HG02571 (cell line): ENCODE results near the gene CLDN7.

Experiments used
- ATAC-seq: cut with Tn5 transposase; IDR thresholded peaks from one replicate; pipeline ENCODE4 v1.9.1; 2021; ENCODE audit warnings: mild to moderate bottlenecking, moderate library complexity; ENCODE audit not compliant: unreplicated experiment

Gene CLDN7

DNA sequence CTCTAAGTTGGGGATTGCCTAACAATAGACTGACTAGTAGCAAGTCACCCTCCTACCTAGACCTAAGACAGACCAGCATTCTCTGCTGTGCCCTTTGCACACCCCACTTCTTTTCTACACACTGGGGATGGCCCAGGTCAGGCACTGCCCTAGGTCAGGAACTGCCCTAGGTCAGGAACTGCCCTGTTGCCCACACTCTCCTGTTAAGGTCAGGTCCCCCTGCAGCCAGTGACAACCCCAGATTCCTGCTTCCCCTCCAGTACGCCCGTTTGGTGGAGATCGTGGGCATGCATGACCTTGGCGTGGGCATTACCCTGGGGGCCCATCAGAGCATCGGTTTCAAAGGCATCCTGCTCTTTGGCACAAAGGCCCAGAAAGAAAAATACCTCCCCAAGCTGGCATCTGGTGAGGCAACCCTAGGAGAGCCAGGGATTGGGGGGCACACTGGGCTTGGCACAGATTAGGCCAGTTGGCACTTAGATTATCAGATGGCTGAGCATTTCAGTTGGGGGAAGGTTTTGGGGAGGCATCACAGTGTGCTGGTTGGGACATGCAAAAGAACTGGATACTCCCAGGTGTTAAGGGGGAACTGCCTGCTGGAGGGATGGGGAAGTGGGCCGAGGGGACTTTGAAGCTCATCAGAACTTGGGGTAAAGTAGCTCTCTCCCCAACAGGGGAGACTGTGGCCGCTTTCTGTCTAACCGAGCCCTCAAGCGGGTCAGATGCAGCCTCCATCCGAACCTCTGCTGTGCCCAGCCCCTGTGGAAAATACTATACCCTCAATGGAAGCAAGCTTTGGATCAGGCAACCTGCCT is 40.8 kb downstream of the CLDN7 start:
- ATAC-seq, result no peak

DNA sequence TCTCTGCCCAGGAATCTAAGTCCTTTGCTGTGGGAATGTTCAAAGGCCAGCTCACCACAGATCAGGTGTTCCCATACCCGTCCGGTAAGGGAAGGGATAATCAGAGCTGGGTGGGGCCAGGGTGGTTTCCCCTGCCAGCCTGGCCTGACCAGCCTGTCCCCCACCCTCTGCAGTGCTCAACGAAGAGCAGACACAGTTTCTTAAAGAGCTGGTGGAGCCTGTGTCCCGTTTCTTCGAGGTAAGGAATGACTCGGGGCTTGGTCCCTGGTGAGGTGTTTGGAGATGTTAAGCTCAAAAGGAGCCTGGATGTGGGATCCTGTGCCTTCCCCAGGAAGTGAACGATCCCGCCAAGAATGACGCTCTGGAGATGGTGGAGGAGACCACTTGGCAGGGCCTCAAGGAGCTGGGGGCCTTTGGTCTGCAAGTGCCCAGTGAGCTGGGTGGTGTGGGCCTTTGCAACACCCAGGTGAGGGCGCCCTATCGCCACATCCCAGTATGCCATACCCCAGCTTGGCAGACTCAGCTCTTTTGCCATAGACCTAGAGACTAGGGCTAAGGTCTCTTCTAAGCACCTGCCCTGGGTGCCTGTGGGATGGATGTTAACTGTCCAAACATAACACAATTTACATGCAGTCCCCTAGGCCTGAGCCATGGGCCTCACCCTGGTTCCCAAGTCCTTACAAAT is 41.5 kb downstream of the CLDN7 start:
- ATAC-seq, result no peak

DNA sequence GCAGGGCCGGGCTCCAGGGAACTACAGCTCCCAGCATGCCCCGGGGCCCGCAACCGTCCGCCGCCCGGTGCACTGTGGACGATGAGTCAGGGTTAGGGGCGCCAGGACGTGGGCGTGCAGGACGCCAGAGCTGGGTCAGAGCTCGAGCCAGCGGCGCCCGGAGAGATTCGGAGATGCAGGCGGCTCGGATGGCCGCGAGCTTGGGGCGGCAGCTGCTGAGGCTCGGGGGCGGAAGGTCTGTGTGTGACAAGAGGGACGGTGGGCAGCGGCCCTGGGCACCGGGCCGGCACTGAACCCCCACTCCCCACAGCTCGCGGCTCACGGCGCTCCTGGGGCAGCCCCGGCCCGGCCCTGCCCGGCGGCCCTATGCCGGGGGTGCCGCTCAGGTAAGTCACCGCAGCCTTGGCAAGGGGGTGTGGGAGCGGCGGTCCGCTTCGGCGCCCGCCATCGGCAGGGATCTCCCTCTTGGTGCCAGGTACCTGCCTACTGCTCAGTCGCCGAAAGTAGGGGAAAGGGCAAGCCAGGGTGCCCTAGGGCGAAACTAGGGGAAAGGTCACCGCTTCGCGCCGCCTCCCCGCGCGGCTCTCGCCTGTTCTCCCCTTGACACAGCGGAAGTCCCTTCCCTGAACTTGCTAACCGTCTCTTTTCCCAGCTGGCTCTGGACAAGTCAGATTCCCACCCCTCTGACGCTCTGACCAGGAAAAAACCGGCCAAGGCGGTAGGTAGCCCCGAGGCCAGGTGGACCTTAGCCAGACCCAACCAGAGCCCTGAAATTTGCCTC is 42.3 kb downstream of the CLDN7 start, which contains the start of the genes ACADVL and DLG4:
ACADVL (plus strand) TSS at position 127 of the 781 bp plus-strand sequence; CDS start at position 174, 47 bp downstream.
DLG4 (minus strand) TSS at position 25 of the 781 bp plus-strand sequence.
- ATAC-seq, result peak; percentile 53

DNA sequence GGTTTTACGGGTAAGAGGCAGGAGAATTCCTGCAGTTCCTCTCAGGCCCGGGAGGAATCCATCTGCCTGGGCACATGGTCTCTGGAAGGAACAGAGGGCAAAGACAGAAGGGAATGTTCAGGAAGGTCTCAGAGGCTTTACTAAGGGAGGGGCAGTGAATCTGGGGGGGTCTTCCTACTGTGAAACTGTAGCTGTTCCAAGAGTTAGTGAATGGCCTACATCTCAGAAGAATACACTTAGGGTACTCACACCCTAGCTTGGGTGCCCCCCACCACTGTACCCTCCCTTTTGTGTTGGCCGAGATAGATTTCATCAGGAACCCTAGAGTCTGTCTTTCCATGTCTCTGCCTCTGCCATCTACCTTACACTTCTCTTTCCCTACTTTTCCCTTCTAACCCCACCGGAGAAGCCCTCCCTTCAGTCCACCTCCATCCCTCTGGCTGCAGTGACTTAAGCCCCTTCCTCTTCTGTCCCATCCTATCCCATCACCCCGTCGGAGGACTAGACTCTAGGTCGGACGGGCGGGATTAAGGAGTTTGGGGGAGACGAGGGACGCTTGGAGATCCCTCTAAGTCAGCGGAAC is 43.0 kb downstream of the CLDN7 start:
- ATAC-seq, result no peak

DNA sequence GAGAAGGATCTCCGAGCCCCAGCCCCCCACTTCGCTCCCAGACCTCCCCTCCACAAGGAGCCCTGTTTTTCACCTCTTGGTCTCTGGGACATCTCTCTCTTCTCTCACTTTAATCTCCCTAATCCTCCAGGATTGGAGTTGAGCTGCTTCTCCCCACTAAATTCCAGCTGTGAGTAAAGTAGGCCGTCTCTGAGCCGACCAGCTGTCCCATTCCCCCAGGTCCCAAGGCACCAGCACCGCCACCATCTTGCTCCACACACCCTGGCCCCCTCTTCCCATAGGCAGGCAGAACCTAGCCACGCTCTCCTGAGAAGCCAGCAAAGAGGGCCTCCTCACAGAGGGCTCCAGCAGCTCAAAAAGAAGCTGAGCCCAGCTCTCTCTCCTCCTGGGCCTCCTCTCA is 43.5 kb downstream of the CLDN7 start:
- ATAC-seq, result no peak

GRCh38 chr17:7218166-7218565 is 44.1 kb downstream of the CLDN7 start:
- ATAC-seq, result no peak

DNA sequence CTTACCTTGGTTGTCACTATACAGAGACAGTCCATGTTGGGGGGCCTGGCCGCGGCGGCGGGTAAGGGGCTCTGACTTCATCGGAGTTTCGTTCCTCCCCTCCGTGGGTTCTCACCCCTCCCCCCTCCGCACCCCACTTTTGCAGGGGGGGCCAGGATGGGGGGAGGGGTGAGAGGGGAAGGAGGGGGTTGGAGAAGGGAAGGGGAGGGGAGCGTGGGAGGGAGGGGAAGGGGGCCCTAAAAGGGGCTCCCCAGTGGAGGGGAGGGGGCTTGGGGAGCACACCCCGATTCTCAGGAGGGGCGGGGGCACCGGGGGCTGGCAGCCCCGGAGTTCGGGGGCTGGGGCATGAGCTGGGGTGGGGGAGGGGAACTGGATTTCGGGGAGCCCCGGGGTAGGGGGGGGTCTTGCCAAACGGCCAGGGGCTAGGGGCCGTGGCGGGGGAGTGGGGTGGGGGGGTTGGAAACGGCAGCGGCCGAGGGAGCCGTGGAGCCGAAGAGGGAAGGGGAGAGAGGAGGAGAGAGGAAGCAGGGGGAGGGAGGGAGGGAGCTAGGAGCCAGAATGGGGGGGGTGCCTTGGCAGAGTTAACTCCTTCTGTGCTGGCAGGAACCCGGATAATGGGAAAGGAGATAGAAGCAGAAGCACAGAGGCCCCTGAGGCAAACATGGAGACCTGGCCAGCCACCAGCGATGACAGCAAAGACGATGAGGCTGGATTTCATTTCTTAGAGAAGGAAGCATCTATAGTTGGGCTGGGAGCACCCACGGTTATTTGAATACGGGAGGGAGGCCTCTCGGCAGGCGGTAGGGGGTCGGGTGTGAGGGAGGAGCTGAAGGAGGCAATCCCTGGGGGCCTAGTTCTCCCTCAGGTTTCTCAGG is 44.9 kb downstream of the CLDN7 start:
- no peak for ATAC-seq

DNA sequence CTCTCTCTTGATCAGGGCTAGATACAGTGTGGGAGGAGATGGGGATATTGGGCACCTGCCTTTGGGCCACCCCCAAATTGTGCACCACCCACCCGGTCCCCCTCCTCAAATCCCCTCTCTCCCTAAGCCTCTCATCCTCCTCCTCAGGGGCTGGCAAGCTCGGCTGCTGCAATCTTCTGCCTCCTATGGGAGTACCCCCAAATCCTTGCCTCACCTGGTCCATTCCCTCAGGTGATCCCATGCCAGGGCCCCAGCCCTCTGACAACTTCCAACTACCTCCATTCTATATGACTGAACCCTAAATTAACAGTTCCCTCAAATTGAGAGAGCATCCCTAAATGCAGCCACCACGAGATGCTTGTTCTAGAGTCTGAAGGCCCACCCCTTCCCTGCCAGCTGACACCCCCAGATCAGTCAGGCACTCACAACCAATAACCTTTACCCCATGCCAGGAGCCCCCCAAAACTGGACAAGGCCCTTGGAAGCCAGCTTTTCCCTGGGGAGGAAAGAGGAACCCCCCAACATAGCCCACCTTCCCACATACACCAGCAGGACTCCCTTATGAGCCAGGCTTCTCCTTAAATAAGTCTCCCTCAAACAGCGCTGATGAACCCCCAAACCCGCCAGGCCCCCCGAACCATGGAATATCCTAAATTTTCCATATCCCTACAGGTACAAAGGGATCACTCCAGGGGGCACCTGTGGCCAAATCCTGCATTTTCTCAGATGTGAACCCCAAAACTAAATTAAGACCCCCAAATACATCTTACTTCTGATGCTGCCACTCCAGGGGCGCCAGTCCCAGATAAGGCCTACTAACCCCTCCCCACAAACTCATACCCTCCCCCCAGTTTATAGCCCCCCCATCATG is 45.8 kb downstream of the CLDN7 start:
- no peak for ATAC-seq

DNA sequence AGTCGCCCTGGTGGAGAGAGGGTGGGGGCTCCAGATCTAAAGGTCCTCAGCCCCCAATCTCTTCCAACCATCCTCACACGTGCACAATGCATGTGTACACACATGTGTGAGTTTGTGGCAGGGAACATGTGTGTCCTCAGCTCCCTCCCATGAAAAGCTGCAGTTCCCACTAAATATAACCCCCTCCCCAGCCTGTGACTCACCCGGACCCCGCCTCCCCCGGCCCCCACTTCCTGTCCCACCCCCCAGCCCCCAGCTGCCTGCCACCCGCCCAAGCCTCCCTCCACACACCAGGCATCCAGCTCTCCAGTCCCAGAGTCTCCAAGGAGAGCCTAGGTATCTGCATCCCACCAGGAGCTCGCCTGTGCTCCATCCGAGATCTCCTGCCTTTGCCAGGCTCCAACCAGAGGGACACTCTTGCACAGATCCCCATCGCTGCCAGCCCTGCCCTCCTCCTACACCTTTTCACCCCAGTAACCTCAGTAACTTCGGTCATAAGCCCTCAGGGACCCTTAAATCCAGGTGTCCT is 46.6 kb downstream of the CLDN7 start:
- no peak for ATAC-seq

DNA sequence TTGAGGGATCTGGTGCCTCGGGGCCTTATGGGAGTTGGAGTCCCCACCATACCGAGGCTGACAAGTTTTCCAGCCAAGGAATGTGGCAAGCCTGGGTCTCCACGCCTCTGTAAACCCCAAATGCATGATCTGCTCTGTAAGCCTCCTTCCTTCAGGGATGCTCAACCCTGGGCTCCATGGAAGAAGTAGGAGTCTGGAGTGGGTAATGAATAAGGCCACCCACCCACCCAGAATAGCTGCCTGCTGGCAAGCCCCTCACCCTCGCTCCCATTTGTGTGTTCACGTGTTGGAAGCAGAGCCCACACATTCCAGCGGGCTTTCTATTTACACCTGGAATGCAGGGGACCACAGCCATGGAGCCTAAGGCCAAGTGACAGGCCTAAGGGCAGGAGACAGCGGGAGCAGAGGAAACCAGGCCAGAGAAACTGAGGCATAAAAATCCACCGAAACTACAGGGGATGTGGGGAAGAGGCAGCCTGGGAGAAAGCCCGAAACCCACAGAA is 47.1 kb downstream of the CLDN7 start:
- no peak for ATAC-seq

- ATAC-seq, result peak; percentile 69
These were observed 47.8 kb downstream of the CLDN7 start for GRCh38 chr17:7214300-7215135.

- no peak for ATAC-seq
These were observed 48.4 kb downstream of the CLDN7 start for GRCh38 chr17:7213895-7214299.

- no peak for ATAC-seq
These were observed 50.6 kb downstream of the CLDN7 start for GRCh38 chr17:7211491-7212273.
